ENCODE results near the gene MYH1.

GRCh38 chr17:10474536-10474935 lies 43.8 kb downstream of the MYH1 start:
- TF ChIP-seq CTCF (IDR thresholded peaks at IDR 0.05) (no peak), ZFX (IDR thresholded peaks at IDR 0.05; ENCODE audit: borderline replicate concordance) (no peak)

Data from 22Rv1 (cell line).